Suprapubic skin (tissue), 4 donors: ENCODE results near the gene EMILIN1. TPM values are rescaled to one million over a fixed set of nuclear protein-coding genes. Genes with fewer than 3 reads are reported as not detected.

Experiments used
- DNase-seq, 2 donors: peaks; one replicate each; pipeline ENCODE4 v3.0.0-alpha.2; 2019; ENCODE audit warnings: low spot score in 2 of 2
- H3K27ac ChIP-seq: fragments of 200-600 bp; sonication (generic); one replicate; pipeline ENCODE4 v1.5.1; 2019
- H3K27me3 ChIP-seq: fragments of 200-600 bp; sonication (generic); one replicate; pipeline ENCODE4 v1.5.1; 2019
- H3K36me3 ChIP-seq: fragments of 200-600 bp; sonication (generic); one replicate; pipeline ENCODE4 v1.5.1; 2019
- H3K4me1 ChIP-seq: fragments of 200-600 bp; sonication (generic); one replicate; pipeline ENCODE4 v1.5.1; 2019
- H3K4me3 ChIP-seq: fragments of 200-600 bp; sonication (generic); one replicate; pipeline ENCODE4 v1.5.1; 2019; ENCODE audit warnings: mild to moderate bottlenecking
- H3K9me3 ChIP-seq: fragments of 200-600 bp; sonication (generic); one replicate; pipeline ENCODE4 v1.5.1; 2019
- CTCF ChIP-seq, 2 donors: fragments of 200-600 bp in 1 of 2; fragments of 450-650 bp in 1 of 2; sonication (generic) in 1 of 2; IDR thresholded peaks; one replicate each; pipeline ENCODE4 v1.5.1; 2016 to 2019; ENCODE audit warnings: antibody characterized with exemption in 2 of 2, mild to moderate bottlenecking in 1 of 2, moderate library complexity in 1 of 2
- EP300 ChIP-seq: sonication (generic); formaldehyde crosslinking; IDR thresholded peaks from one replicate; pipeline ENCODE4 v1.6.1; 2017; ENCODE audit warnings: antibody characterized with exemption
- POLR2A ChIP-seq, 2 donors: fragments of 450-650 bp; IDR thresholded peaks; one replicate each; pipeline ENCODE4 v1.6.1; 2017; ENCODE audit warnings: antibody characterized with exemption in 2 of 2, mild to moderate bottlenecking in 2 of 2, moderate library complexity in 2 of 2
- POLR2AphosphoS5 ChIP-seq, 3 donors: sonication (generic); formaldehyde crosslinking; IDR thresholded peaks; one replicate each; pipeline ENCODE4 v1.6.1; 2017; ENCODE audit warnings: antibody characterized with exemption in 3 of 3
- WGBS: methylation state at CpG from one replicate; pipeline ENCODE4 v1.1.5; 2018; 5-methylcytosine and 5-hydroxymethylcytosine counted together
- total RNA-seq, 4 donors: library from RNA; depleted of rRNA; stranded (reverse); fragments of >200 nt; gene quantifications; one replicate each; pipeline ENCODE4 v1.1.0, GENCODE V29; 2016

EMILIN1 gene
- total RNA-seq, 4 donors from 2014 or later = 3.0 to 13.8 (median 5.8) TPM

DNA sequence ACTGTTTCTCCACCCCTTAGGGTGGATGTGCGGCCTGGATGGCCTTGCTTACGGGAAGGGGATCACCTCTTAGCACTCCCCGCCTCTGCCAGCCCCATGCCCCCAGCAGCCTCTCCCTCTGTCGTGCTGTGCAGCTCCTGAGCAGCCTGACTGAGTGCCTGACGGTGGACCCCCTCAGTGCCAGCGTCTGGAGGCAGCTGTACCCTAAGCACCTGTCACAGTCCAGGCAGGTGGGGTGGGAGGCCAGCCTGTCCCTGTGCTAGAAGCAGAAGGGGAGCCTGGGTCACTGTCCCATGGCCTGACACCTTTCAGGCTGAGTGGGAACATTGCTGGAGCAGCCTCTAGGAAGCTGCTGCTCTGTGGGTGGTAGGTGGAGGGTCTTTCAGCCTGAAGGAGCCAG, 40.4 kb upstream of the EMILIN1 start:
- H3K9me3 ChIP-seq = no peaks in the 10 kb centered on the region
- H3K4me1 ChIP-seq = peaks cover 20% of the 10 kb centered on the region
- no peak for TF ChIP-seq EP300
- DNase-seq = no peak
- peaks cover 67% of the 10 kb centered on the region for H3K36me3 ChIP-seq
- no peak overlapping the region for H3K27ac ChIP-seq
- no peak overlapping the region for H3K4me3 ChIP-seq
- no peaks in the 10 kb centered on the region for H3K27me3 ChIP-seq
- 72% methylated on average over 2 of the region's 6 CpGs for WGBS

DNA sequence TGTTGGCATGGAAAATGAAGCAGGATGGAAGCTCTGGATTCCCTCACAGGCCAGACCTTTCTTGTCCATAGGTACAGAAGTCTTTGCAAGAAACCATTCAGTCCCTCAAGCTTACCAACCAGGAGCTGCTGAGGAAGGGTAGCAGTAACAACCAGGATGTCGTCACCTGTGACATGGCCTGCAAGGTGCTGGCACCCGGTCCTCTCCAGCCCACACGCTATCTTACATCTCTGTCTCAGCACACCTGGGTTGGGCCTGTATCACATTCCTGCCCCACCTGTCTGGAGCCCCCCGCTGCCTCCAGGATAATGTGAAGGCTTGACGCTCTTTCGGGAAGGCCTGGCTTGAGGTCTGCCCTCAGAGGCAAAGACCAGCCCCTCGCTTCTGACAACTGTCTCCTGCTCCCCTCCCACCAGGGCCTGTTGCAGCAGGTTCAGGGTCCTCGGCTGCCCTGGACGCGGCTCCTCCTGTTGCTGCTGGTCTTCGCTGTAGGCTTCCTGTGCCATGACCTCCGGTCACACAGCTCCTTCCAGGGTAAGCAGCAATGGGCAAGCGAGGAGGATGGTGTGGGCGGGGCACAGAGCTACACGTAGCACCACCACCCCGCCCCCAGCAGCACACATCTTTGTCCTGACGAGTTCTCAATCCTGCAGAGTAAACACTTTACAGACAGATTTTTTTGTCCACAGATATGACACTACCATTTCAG, 39.6 kb upstream of the EMILIN1 start:
- DNase-seq = no peak
- Histone ChIP-seq H3K4me3 (no peak overlapping the region), H3K9me3 (no peaks in the 10 kb centered on the region), H3K27me3 (no peaks in the 10 kb centered on the region), H3K27ac (no peak overlapping the region), H3K4me1 (peaks cover 14% of the 10 kb centered on the region), H3K36me3 (peaks cover 67% of the 10 kb centered on the region)
- 78% methylated on average over 16 of the region's 17 CpGs for WGBS
- TF ChIP-seq EP300 = no peak
- no peak for TF ChIP-seq CTCF (IDR thresholded peaks at IDR 0.05)
- no peak for TF ChIP-seq POLR2AphosphoS5 (IDR thresholded peaks at IDR 0.05)
- no peak for TF ChIP-seq POLR2A (IDR thresholded peaks at IDR 0.05)

- Histone ChIP-seq H3K27ac (no peak overlapping the region), H3K4me1 (peaks cover 8% of the 10 kb centered on the region), H3K27me3 (no peaks in the 10 kb centered on the region), H3K9me3 (no peaks in the 10 kb centered on the region), H3K36me3 (peaks cover 67% of the 10 kb centered on the region), H3K4me3 (no peak overlapping the region)
- no peak for DNase-seq
- 100% methylated on average over 3 of the region's 6 CpGs for WGBS
- TF ChIP-seq POLR2A (IDR thresholded peaks at IDR 0.05) (no peak), EP300 (no peak), CTCF (IDR thresholded peaks at IDR 0.05) (no peak), POLR2AphosphoS5 (IDR thresholded peaks at IDR 0.05) (no peak)
Measured at GRCh38 chr2:27039426-27039825, 39.0 kb upstream of the EMILIN1 start.

DNA sequence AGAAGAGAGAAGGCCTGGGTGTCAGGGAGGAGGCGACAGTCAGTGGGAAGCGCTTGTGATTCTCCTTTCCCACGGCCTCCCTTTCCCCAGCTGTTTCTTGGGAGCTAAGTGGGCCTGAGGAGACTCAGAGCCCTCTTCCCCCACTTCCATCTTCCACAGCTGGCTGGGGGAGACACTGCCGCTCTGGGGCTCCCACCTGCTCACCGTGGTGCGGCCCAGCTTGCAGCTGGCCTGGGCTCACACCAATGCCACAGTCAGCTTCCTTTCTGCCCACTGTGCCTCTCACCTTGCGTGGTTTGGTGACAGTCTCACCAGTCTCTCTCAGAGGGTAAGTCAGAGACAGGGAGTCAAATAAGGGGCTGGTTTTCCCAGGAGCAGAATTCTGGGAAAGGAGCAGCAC, 38.5 kb upstream of the EMILIN1 start:
- DNase-seq = no peak
- Histone ChIP-seq H3K27me3 (no peaks in the 10 kb centered on the region), H3K36me3 (peaks cover 67% of the 10 kb centered on the region), H3K27ac (no peak overlapping the region), H3K4me3 (no peak overlapping the region), H3K4me1 (peaks cover 4% of the 10 kb centered on the region), H3K9me3 (no peaks in the 10 kb centered on the region)
- TF ChIP-seq POLR2A (IDR thresholded peaks at IDR 0.05) (no peak), EP300 (no peak), CTCF (IDR thresholded peaks at IDR 0.05) (no peak), POLR2AphosphoS5 (IDR thresholded peaks at IDR 0.05) (no peak)
- 100% methylated on average over 6 of the region's 7 CpGs for WGBS

DNA sequence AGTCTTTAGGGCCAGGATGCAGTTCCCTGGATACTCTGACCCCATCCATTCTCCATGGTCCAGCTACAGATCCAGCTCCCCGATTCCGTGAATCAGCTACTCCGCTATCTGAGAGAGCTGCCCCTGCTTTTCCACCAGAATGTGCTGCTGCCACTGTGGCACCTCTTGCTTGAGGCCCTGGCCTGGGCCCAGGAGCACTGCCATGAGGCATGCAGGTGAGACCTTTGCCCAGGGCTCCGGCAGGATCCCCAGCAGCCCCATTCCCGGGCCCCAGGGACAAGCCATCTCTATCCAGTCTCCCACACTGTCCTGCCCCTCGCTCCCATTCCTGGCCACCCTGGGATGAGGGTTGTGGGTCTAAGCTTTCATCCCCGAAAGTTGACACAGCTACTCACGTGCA, 38.1 kb upstream of the EMILIN1 start:
- no peaks in the 10 kb centered on the region for H3K9me3 ChIP-seq
- H3K4me1 ChIP-seq = no peaks in the 10 kb centered on the region
- DNase-seq = no peak
- no peak for TF ChIP-seq CTCF (IDR thresholded peaks at IDR 0.05)
- TF ChIP-seq EP300 = no peak
- TF ChIP-seq POLR2A (IDR thresholded peaks at IDR 0.05) = no peak
- TF ChIP-seq POLR2AphosphoS5 (IDR thresholded peaks at IDR 0.05) = no peak
- peaks cover 62% of the 10 kb centered on the region for H3K36me3 ChIP-seq
- no peaks in the 10 kb centered on the region for H3K27me3 ChIP-seq
- 91% methylated on average over 6 of the region's 8 CpGs for WGBS
- no peak overlapping the region for H3K27ac ChIP-seq
- H3K4me3 ChIP-seq = no peak overlapping the region

- WGBS = 72% methylated on average over 5 of the region's 5 CpGs
- Histone ChIP-seq H3K9me3 (no peaks in the 10 kb centered on the region), H3K36me3 (peaks cover 48% of the 10 kb centered on the region), H3K27ac (no peak overlapping the region), H3K4me1 (no peaks in the 10 kb centered on the region), H3K27me3 (no peaks in the 10 kb centered on the region), H3K4me3 (no peak overlapping the region)
- DNase-seq = no peak
- TF ChIP-seq POLR2A (IDR thresholded peaks at IDR 0.05) (no peak), CTCF (IDR thresholded peaks at IDR 0.05) (no peak), POLR2AphosphoS5 (IDR thresholded peaks at IDR 0.05) (no peak), EP300 (no peak)
Measured at GRCh38 chr2:27041752-27042151, 36.7 kb upstream of the EMILIN1 start.
